NB4 (cell line): ENCODE results near the gene FXYD5.

Experiments
- POLR2A ChIP-seq: IDR thresholded peaks from 2 replicates; pipeline ENCODE4 v1.6.1; 2011; ENCODE audit warnings: mild to moderate bottlenecking; ENCODE audit not compliant: insufficient read length; ENCODE audit errors: extremely low read depth
- TF ChIP-seq, protein P1 (sequence below): IDR thresholded peaks from one replicate; pipeline ENCODE4 v1.5.1; 2012; ENCODE audit warnings: low read depth, low read length

DNA sequence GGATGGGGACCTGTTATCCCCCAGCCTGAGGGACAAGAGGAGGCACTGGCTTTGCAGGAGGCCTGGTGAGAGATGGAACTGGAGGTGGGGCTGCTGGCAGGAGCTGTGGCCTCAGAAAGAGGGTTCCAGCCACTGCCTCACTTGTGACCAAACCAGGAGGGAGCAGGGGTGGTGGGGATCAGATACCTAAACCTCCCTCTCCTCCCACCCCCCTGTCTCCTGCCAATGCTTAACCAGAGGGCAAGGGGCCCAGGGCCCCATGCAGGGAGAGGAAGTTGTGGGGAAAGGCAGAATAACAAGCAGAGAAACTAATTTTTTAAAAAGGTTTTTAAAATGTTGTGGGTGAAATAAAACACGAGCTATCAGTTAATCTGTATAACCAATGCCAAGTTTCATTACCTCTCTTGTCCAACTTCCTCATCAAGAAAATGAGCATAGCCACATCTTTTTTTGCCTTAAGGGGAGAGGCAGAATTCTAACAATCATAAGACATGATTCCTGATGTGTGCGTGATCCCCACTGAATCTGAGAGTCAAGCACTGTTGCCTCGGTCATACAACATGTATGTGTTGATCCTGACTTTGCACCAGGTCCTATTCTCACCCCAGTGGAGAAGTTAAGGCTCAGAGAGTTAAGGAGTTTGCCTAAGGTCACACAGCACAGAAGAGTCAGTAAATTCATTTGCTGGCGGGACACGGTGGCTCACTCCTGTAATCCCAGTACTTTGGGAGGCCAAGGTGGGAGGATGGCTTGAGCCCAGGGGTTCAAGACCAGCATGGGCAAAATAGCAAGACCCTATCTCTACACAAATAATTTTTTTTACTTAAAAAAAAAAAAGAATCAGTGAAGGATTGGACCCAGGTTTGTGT lies 12.9 kb downstream of the FXYD5 start:
- TF ChIP-seq, protein P1, sequence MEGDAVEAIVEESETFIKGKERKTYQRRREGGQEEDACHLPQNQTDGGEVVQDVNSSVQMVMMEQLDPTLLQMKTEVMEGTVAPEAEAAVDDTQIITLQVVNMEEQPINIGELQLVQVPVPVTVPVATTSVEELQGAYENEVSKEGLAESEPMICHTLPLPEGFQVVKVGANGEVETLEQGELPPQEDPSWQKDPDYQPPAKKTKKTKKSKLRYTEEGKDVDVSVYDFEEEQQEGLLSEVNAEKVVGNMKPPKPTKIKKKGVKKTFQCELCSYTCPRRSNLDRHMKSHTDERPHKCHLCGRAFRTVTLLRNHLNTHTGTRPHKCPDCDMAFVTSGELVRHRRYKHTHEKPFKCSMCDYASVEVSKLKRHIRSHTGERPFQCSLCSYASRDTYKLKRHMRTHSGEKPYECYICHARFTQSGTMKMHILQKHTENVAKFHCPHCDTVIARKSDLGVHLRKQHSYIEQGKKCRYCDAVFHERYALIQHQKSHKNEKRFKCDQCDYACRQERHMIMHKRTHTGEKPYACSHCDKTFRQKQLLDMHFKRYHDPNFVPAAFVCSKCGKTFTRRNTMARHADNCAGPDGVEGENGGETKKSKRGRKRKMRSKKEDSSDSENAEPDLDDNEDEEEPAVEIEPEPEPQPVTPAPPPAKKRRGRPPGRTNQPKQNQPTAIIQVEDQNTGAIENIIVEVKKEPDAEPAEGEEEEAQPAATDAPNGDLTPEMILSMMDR: no peak
- TF ChIP-seq POLR2A: no peak
